DND-41 (cell line): Measurements from ENCODE around the gene GCSH.
"Not testable (repeated sequence)": the region's sequence is repeated elsewhere in the genome, so short reads cannot be mapped to it uniquely, and the experiment has no call there.

ENCODE experiments used
- ATAC-seq: fragments of 200-7000 bp; cut with Tn5 transposase; 3 replicates; pipeline ENCODE4 v1.9.1; 2021; ENCODE audit warnings: low read depth; ENCODE audit not compliant: insufficient read depth
- DNase-seq: peaks from one replicate; pipeline ENCODE4 v3.0.0-alpha.2; 2020
- H2AFZ ChIP-seq: 2 replicates; pipeline ENCODE4 v1.6.0; 2012; ENCODE audit warnings: low read depth, low read length
- H3K27ac ChIP-seq: 2 replicates; pipeline ENCODE4 v1.5.1; 2012; ENCODE audit warnings: low read length, inconsistent platforms
- H3K27me3 ChIP-seq: fragments of 200-600 bp; sonication (generic); 2 replicates; pipeline ENCODE4 v1.6.0; 2012; ENCODE audit warnings: low read length, mild to moderate bottlenecking, inconsistent platforms; ENCODE audit not compliant: insufficient read depth, poor library complexity
- H3K36me3 ChIP-seq: 2 replicates; pipeline ENCODE4 v1.5.1; 2012; ENCODE audit warnings: low read length, inconsistent platforms; ENCODE audit not compliant: insufficient read depth
- H3K4me1 ChIP-seq: 2 replicates; pipeline ENCODE4 v1.5.1; 2012; ENCODE audit warnings: mild to moderate bottlenecking, low read length; ENCODE audit not compliant: insufficient read depth
- H3K4me2 ChIP-seq: 2 replicates; pipeline ENCODE4 v1.6.0; 2012; ENCODE audit warnings: mild to moderate bottlenecking, moderate library complexity, low read length, inconsistent platforms; ENCODE audit not compliant: insufficient read depth
- H3K4me3 ChIP-seq, 2 experiments: fragments of 200-600 bp in 1 of 2; shearing (Covaris generic) in 1 of 2; 2 replicates each; pipeline ENCODE4 v1.5.1; 2012 to 2016; ENCODE audit warnings: inconsistent platforms in 2 of 2, low read length in 2 of 2, mild to moderate bottlenecking in 2 of 2, low read depth in 1 of 2, moderate library complexity in 1 of 2
- H3K79me2 ChIP-seq: 2 replicates; pipeline ENCODE4 v1.6.0; 2012; ENCODE audit warnings: low read length, inconsistent platforms; ENCODE audit not compliant: insufficient read depth
- H3K9ac ChIP-seq: 2 replicates; pipeline ENCODE4 v1.6.0; 2012; ENCODE audit warnings: low read depth, mild to moderate bottlenecking, inconsistent platforms, low read length, moderate library complexity
- H3K9me3 ChIP-seq: 2 replicates; pipeline ENCODE4 v1.5.1; 2012; ENCODE audit warnings: low read length, moderate library complexity, mild to moderate bottlenecking, inconsistent platforms; ENCODE audit not compliant: insufficient read depth, severe bottlenecking
- H4K20me1 ChIP-seq: 2 replicates; pipeline ENCODE4 v1.6.0; 2012; ENCODE audit warnings: low read length; ENCODE audit not compliant: insufficient read depth
- EZH2 ChIP-seq: IDR thresholded peaks from 3 replicates; pipeline ENCODE4 v1.6.1; 2012; ENCODE audit warnings: borderline replicate concordance, low read depth, mild to moderate bottlenecking, moderate library complexity, low read length, inconsistent platforms; ENCODE audit not compliant: severe bottlenecking
- TF ChIP-seq, protein P1 (sequence below): IDR thresholded peaks from 2 replicates; pipeline ENCODE4 v1.5.1; 2012; ENCODE audit warnings: borderline replicate concordance, low read length, moderate library complexity, mild to moderate bottlenecking; ENCODE audit not compliant: poor library complexity, severe bottlenecking; ENCODE audit errors: extremely low read depth

Gene GCSH

DNA sequence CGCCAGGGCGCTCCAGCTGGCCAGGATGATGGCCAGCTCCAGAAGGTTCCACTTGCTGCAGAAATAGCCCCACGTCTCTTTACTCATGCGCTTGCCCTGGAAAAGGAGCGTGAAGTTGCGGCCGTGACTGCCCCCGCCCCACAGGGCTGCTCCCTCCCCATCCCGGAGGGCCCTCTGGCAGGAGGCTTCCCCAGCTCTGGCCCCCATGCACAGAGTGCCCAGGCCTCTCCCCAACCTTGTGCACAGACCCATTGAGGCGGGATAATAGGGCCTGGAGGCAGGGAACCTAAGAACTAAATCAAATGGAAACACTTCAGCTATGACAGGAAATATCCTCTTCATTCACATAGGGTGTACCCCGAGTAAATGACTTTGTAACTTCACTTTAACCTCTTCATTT is 21.2 kb upstream of the GCSH start:
- no peak overlapping the region for H3K4me2 ChIP-seq
- no peak overlapping the region for H3K27ac ChIP-seq
- ATAC-seq (no peak), DNase-seq (no peak)
- TF ChIP-seq, protein P1, sequence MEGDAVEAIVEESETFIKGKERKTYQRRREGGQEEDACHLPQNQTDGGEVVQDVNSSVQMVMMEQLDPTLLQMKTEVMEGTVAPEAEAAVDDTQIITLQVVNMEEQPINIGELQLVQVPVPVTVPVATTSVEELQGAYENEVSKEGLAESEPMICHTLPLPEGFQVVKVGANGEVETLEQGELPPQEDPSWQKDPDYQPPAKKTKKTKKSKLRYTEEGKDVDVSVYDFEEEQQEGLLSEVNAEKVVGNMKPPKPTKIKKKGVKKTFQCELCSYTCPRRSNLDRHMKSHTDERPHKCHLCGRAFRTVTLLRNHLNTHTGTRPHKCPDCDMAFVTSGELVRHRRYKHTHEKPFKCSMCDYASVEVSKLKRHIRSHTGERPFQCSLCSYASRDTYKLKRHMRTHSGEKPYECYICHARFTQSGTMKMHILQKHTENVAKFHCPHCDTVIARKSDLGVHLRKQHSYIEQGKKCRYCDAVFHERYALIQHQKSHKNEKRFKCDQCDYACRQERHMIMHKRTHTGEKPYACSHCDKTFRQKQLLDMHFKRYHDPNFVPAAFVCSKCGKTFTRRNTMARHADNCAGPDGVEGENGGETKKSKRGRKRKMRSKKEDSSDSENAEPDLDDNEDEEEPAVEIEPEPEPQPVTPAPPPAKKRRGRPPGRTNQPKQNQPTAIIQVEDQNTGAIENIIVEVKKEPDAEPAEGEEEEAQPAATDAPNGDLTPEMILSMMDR: no peak
- no peak for TF ChIP-seq EZH2
- no peaks in the 10 kb centered on the region for H3K9me3 ChIP-seq
- no peak overlapping the region for H2AFZ ChIP-seq
- no peaks in the 10 kb centered on the region for H3K36me3 ChIP-seq
- H3K9ac ChIP-seq: no peak overlapping the region
- peaks cover 3% of the 10 kb centered on the region for H3K27me3 ChIP-seq
- H3K4me1 ChIP-seq: no peaks in the 10 kb centered on the region
- H3K79me2 ChIP-seq: no peaks in the 10 kb centered on the region
- no peak overlapping the region for H3K4me3 ChIP-seq
- H4K20me1 ChIP-seq: no peaks in the 10 kb centered on the region

DNA sequence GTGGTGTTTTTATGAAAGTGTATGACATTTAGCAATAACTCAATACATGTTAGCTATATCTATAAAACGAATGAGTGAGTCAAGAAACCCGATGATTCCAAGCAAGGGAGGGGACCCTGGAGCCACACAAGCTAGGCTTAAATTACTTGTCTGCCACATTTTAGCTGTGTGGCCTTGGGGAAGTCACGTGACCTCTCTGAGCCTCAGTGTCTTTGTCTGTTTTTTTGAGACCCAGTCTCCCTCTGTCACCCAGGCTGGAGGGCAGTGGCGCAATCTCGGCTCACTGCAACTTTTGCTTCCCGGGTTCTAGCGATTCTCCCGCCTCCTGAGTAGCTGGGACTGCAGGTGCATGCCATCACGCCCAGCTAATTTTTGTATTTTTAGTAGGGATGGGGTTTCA is 20.1 kb upstream of the GCSH start:
- no peaks in the 10 kb centered on the region for H3K9me3 ChIP-seq
- no peak for TF ChIP-seq EZH2
- TF ChIP-seq, protein P1: no peak
- H3K4me2 ChIP-seq: no peak overlapping the region
- H3K9ac ChIP-seq: no peak overlapping the region
- H3K4me1 ChIP-seq: no peaks in the 10 kb centered on the region
- H4K20me1 ChIP-seq: no peaks in the 10 kb centered on the region
- H3K79me2 ChIP-seq: no peaks in the 10 kb centered on the region
- no peak overlapping the region for H3K27ac ChIP-seq
- no peak overlapping the region for H2AFZ ChIP-seq
- DNase-seq (no peak), ATAC-seq (no peak)
- H3K36me3 ChIP-seq: no peaks in the 10 kb centered on the region
- H3K4me3 ChIP-seq: no peak overlapping the region
- peaks cover 3% of the 10 kb centered on the region for H3K27me3 ChIP-seq

DNA sequence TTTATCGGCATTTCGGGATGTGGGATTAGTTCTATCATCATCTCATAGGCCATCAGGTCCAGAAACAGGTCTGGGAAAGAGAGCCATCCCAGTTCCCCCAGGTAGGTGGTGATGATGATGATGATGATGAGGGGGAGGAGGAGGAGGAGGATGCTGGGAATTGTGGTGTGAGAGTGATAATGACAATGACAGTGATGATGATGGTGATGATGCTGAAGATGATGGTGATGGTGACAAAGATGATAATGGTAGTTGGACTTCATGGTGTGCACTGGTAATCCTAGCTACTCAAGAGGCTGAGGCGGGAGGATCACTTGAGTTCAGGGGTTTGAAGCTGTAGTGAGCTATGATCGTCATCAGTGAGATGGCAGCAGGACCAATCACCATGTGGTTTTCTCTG is 16.3 kb upstream of the GCSH start:
- Histone ChIP-seq H4K20me1 (no peaks in the 10 kb centered on the region), H3K27ac (no peak overlapping the region), H3K79me2 (no peaks in the 10 kb centered on the region), H3K27me3 (peaks cover 6% of the 10 kb centered on the region), H3K4me3 (no peak overlapping the region), H3K4me2 (no peak overlapping the region), H3K36me3 (no peaks in the 10 kb centered on the region), H3K4me1 (no peaks in the 10 kb centered on the region), H2AFZ (no peak overlapping the region), H3K9ac (no peak overlapping the region), H3K9me3 (no peaks in the 10 kb centered on the region)
- ATAC-seq (no peak), DNase-seq (no peak)
- TF ChIP-seq, protein P1: no peak
- TF ChIP-seq EZH2: no peak

DNA sequence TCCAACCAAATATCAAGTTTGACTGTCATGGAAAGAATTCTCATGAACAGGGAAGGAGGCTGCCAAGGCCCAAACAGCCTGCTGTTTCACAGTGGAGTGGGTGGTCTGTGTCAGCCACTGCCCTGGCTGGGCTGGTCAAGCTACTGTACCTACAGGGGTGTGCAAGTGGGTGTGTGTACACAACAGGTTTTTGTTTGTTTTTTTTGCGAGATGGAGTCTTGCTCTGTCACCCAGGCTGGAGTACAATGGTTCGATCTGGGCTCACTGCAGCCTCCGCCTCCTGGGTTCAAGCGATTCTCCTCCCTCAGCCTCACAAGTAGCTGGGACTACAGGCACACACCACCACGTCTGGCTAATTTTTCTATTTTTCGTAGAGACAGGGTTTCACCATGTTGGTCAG is 13.1 kb upstream of the GCSH start:
- not testable (repeated sequence) for H3K4me1 ChIP-seq, ATAC-seq, H3K27me3 ChIP-seq, H4K20me1 ChIP-seq, H3K4me3 ChIP-seq, H3K36me3 ChIP-seq, DNase-seq, H3K9me3 ChIP-seq, H3K79me2 ChIP-seq, H3K4me2 ChIP-seq, H2AFZ ChIP-seq, H3K9ac ChIP-seq, H3K27ac ChIP-seq
